H9 (cell line): Measurements from ENCODE around the gene WWC1. TPM values are rescaled to one million over a fixed set of nuclear protein-coding genes. Genes with fewer than 3 reads are reported as not detected.

Experiments
- DNase-seq: peaks from one replicate; pipeline ENCODE4 v3.0.0-alpha.2; 2017
- H2AFZ ChIP-seq: one replicate; pipeline ENCODE4 v1.6.1; 2013; ENCODE audit warnings: mild to moderate bottlenecking, low read length, control low read depth, moderate library complexity
- H2AK5ac ChIP-seq: 2 replicates; pipeline ENCODE4 v1.6.1; 2013; ENCODE audit warnings: low read length, control low read depth, mixed read lengths; ENCODE audit not compliant: insufficient read length
- H2BK120ac ChIP-seq: one replicate; pipeline ENCODE4 v1.6.1; 2013; ENCODE audit warnings: low read depth, mild to moderate bottlenecking, low read length, control low read depth, inconsistent platforms; ENCODE audit not compliant: poor library complexity, severe bottlenecking
- H2BK12ac ChIP-seq: 2 replicates; pipeline ENCODE4 v1.6.1; 2013; ENCODE audit warnings: low read length, control low read depth, mixed read lengths, low read depth; ENCODE audit not compliant: insufficient read length
- H2BK15ac ChIP-seq: 2 replicates; pipeline ENCODE4 v1.6.1; 2013; ENCODE audit warnings: low read depth, low read length, control low read depth
- H2BK20ac ChIP-seq: one replicate; pipeline ENCODE4 v1.6.1; 2013; ENCODE audit warnings: low read depth, mild to moderate bottlenecking, low read length, control low read depth, inconsistent platforms; ENCODE audit not compliant: poor library complexity, severe bottlenecking
- H2BK5ac ChIP-seq: 2 replicates; pipeline ENCODE4 v1.6.1; 2013; ENCODE audit warnings: low read length, control low read depth, mixed read lengths; ENCODE audit not compliant: insufficient read length
- H3K14ac ChIP-seq: 2 replicates; pipeline ENCODE4 v1.6.1; 2013; ENCODE audit warnings: low read length, control low read depth; ENCODE audit not compliant: insufficient read depth
- H3K18ac ChIP-seq: 2 replicates; pipeline ENCODE4 v1.6.1; 2013; ENCODE audit warnings: low read depth, mild to moderate bottlenecking, mixed read lengths, low read length, control low read depth; ENCODE audit not compliant: insufficient read length
- H3K23ac ChIP-seq: 2 replicates; pipeline ENCODE4 v1.6.1; 2013; ENCODE audit warnings: low read length, control low read depth, mixed read lengths, low read depth; ENCODE audit not compliant: insufficient read length
- H3K23me2 ChIP-seq: 2 replicates; pipeline ENCODE4 v1.6.1; 2013; ENCODE audit warnings: low read depth, mild to moderate bottlenecking, mixed read lengths, low read length, control low read depth; ENCODE audit not compliant: insufficient read length, poor library complexity, severe bottlenecking
- H3K27ac ChIP-seq: 2 replicates; pipeline ENCODE4 v1.5.1; 2013; ENCODE audit warnings: low read length, control low read depth, mixed read lengths, low read depth; ENCODE audit not compliant: insufficient read length
- H3K27me3 ChIP-seq: 2 replicates; pipeline ENCODE4 v1.6.1; 2013; ENCODE audit warnings: low read length, control low read depth, inconsistent platforms; ENCODE audit not compliant: insufficient read depth
- H3K4ac ChIP-seq: 2 replicates; pipeline ENCODE4 v1.6.1; 2013; ENCODE audit warnings: low read depth, mild to moderate bottlenecking, control low read depth, inconsistent platforms, low read length, moderate library complexity
- H3K4me1 ChIP-seq: 2 replicates; pipeline ENCODE4 v1.6.1; 2013; ENCODE audit warnings: low read length, control low read depth, inconsistent platforms; ENCODE audit not compliant: insufficient read depth
- H3K4me2 ChIP-seq: 2 replicates; pipeline ENCODE4 v1.6.1; 2013; ENCODE audit warnings: low read length, control low read depth, mixed read lengths; ENCODE audit not compliant: insufficient read length, insufficient read depth
- H3K56ac ChIP-seq: 2 replicates; pipeline ENCODE4 v1.6.1; 2013; ENCODE audit warnings: low read depth, mild to moderate bottlenecking, mixed read lengths, low read length, control low read depth; ENCODE audit not compliant: insufficient read length
- H3K79me1 ChIP-seq: 2 replicates; pipeline ENCODE4 v1.6.1; 2013; ENCODE audit warnings: low read depth, mild to moderate bottlenecking, moderate library complexity, low read length, control low read depth, inconsistent platforms; ENCODE audit not compliant: insufficient read depth, poor library complexity, severe bottlenecking
- H3K79me2 ChIP-seq: 2 replicates; pipeline ENCODE4 v1.6.1; 2013; ENCODE audit warnings: low read length, control low read depth, inconsistent platforms; ENCODE audit not compliant: insufficient read depth
- H3K9ac ChIP-seq: 2 replicates; pipeline ENCODE4 v1.6.1; 2013; ENCODE audit warnings: low read length, control low read depth, mixed read lengths; ENCODE audit not compliant: insufficient read length; ENCODE audit errors: extremely low read depth
- H3K9me3 ChIP-seq: one replicate; pipeline ENCODE4 v1.6.1; 2013; ENCODE audit warnings: low read depth, low read length, inconsistent platforms; ENCODE audit not compliant: control insufficient read depth
- H3T11ph ChIP-seq: one replicate; pipeline ENCODE4 v1.6.1; 2013; ENCODE audit warnings: mild to moderate bottlenecking, low read length, control low read depth, inconsistent platforms
- H4K20me1 ChIP-seq: one replicate; pipeline ENCODE4 v1.6.1; 2013; ENCODE audit not compliant: control insufficient read depth, insufficient read length, insufficient read depth
- H4K5ac ChIP-seq: 2 replicates; pipeline ENCODE4 v1.6.1; 2013; ENCODE audit warnings: low read depth, mild to moderate bottlenecking, mixed read lengths, low read length, control low read depth; ENCODE audit not compliant: insufficient read length
- H4K8ac ChIP-seq: replicated peaks from 2 replicates; pipeline ENCODE4 v1.6.1; 2013; ENCODE audit warnings: low read length, control low read depth, mixed read lengths, low read depth; ENCODE audit not compliant: insufficient read length
- H4K91ac ChIP-seq: 2 replicates; pipeline ENCODE4 v1.6.1; 2013; ENCODE audit warnings: low read depth, mild to moderate bottlenecking, moderate library complexity, mixed read lengths, low read length, control low read depth; ENCODE audit not compliant: insufficient read length
- H3K27ac Mint-ChIP-seq, 3 experiments: 2 replicates in 2 of 3; 3 replicates in 1 of 3; pipeline ENCODE4 v1.8.0; 2020 to 2021; ENCODE audit warnings: mixed read lengths in 3 of 3, mild to moderate bottlenecking in 1 of 3, moderate library complexity in 1 of 3
- H3K27me3 Mint-ChIP-seq: 2 replicates; pipeline ENCODE4 v1.8.0; 2021; ENCODE audit warnings: low read depth, mild to moderate bottlenecking, moderate library complexity, mixed read lengths
- H3K36me3 Mint-ChIP-seq, 3 experiments: 2 replicates in 2 of 3; 3 replicates in 1 of 3; pipeline ENCODE4 v1.8.0; 2020 to 2021; ENCODE audit warnings: low read depth in 3 of 3, mixed read lengths in 3 of 3; ENCODE audit not compliant: insufficient read depth in 1 of 3
- H3K4me1 Mint-ChIP-seq, 2 experiments: 2 replicates each; pipeline ENCODE4 v1.8.0; 2020; ENCODE audit warnings: mixed read lengths in 2 of 2
- H3K4me3 Mint-ChIP-seq, 2 experiments: 2 replicates in 1 of 2; 3 replicates in 1 of 2; pipeline ENCODE4 v1.8.0; 2020 to 2021; ENCODE audit warnings: mild to moderate bottlenecking in 2 of 2, mixed read lengths in 2 of 2, moderate library complexity in 1 of 2
- H3K9me3 Mint-ChIP-seq, 2 experiments: 2 replicates in 1 of 2; 3 replicates in 1 of 2; pipeline ENCODE4 v1.8.0; 2020; ENCODE audit warnings: mild to moderate bottlenecking in 2 of 2, mixed read lengths in 2 of 2, moderate library complexity in 1 of 2
- WGBS: extraction: QIAGEN DNeasy Blood & Tissue Kit; methylation state at CpG from one replicate; pipeline ENCODE4 v1.1.7; 2013; ENCODE audit warnings: missing lambda C conversion rate, low lambda C conversion rate, mixed read lengths; ENCODE audit not compliant: insufficient read length; ENCODE audit errors: extremely low coverage; 5-methylcytosine and 5-hydroxymethylcytosine counted together
- total RNA-seq: library from RNA; stranded (reverse); gene quantifications from 2 replicates; pipeline ENCODE4 v1.2.1, GENCODE V29; 2021
- TF ChIP-seq, protein P1 (sequence below): fragments of 200-600 bp; sonication (generic); conservative IDR thresholded peaks from 3 replicates; pipeline ENCODE4 v1.8.0; 2021; ENCODE audit warnings: antibody characterized with exemption, mild to moderate bottlenecking

Gene WWC1
- total RNA-seq, 1 experiment from 2014 or later = 28.2 TPM

- H4K5ac ChIP-seq = no peak overlapping the region
- Mint-ChIP-seq H3K4me3 (no peak overlapping the region), H3K9me3 (no peaks in the 10 kb centered on the region), H3K27me3 (no peaks in the 10 kb centered on the region; the same call in 1 of the 2 replicates), H3K36me3 (peaks cover 0 to 9% (median 0%) of the 10 kb centered on the region in 3 experiments; a peak in 3 of 7 replicates), H3K27ac (no peak overlapping the region; a peak in 1 of 7 replicates), H3K4me1 (peaks cover 35 to 36% of the 10 kb centered on the region in 2 experiments)
- H4K8ac ChIP-seq = no peak overlapping the region
- H3K56ac ChIP-seq = no peak overlapping the region
- no peak overlapping the region for H2BK12ac ChIP-seq
- no peaks in the 10 kb centered on the region for H3K9me3 ChIP-seq
- no peak overlapping the region for H3T11ph ChIP-seq
- TF ChIP-seq, protein P1, sequence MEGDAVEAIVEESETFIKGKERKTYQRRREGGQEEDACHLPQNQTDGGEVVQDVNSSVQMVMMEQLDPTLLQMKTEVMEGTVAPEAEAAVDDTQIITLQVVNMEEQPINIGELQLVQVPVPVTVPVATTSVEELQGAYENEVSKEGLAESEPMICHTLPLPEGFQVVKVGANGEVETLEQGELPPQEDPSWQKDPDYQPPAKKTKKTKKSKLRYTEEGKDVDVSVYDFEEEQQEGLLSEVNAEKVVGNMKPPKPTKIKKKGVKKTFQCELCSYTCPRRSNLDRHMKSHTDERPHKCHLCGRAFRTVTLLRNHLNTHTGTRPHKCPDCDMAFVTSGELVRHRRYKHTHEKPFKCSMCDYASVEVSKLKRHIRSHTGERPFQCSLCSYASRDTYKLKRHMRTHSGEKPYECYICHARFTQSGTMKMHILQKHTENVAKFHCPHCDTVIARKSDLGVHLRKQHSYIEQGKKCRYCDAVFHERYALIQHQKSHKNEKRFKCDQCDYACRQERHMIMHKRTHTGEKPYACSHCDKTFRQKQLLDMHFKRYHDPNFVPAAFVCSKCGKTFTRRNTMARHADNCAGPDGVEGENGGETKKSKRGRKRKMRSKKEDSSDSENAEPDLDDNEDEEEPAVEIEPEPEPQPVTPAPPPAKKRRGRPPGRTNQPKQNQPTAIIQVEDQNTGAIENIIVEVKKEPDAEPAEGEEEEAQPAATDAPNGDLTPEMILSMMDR = no peak
- H2BK15ac ChIP-seq = no peak overlapping the region
- no peak overlapping the region for H3K18ac ChIP-seq
- H3K27ac ChIP-seq = no peak overlapping the region
- no peak overlapping the region for H3K4me2 ChIP-seq
- no peak overlapping the region for H3K4ac ChIP-seq
- H2BK5ac ChIP-seq = no peak overlapping the region
- H3K23me2 ChIP-seq = no peaks in the 10 kb centered on the region
- no peak overlapping the region for H4K91ac ChIP-seq
- no peak overlapping the region for H3K9ac ChIP-seq
- no peak overlapping the region for H2BK20ac ChIP-seq
- H4K20me1 ChIP-seq = no peaks in the 10 kb centered on the region
- no peak overlapping the region for H2AFZ ChIP-seq
- no peak overlapping the region for H3K23ac ChIP-seq
- no peak overlapping the region for H2BK120ac ChIP-seq
- no peaks in the 10 kb centered on the region; the same call in 1 of the 2 replicates for H3K4me1 ChIP-seq
- WGBS = no CpG with 5 or more reads among the region's 2 CpGs
- no peaks in the 10 kb centered on the region; the same call in 1 of the 2 replicates for H3K79me2 ChIP-seq
- no peaks in the 10 kb centered on the region for H3K27me3 ChIP-seq
- H3K79me1 ChIP-seq = peaks cover 3% of the 10 kb centered on the region
- no peak overlapping the region for H3K14ac ChIP-seq
- no peak overlapping the region for H2AK5ac ChIP-seq
- no peak for DNase-seq
Observed at GRCh38 chr5:168354397-168354796, 63.0 kb downstream of the WWC1 start.
